ENCODE data around the gene LSAMP. TPM values are rescaled to one million over a fixed set of nuclear protein-coding genes. Genes with fewer than 3 reads are reported as not detected.
A peak's percentile ranks its signal among the peaks of the same experiment; 100 is the strongest.

LSAMP gene
- total and polyA plus RNA-seq, 2 of the 13 experiments (the other 11 are each of a cell fraction or from before 2014, with no cell fraction given) = not detected

GRCh38 chr3:115784739-115785536, 660.3 kb downstream of the LSAMP start (continued):
- TF ChIP-seq ZNF878 (CRISPR knock-in tag; IDR thresholded peaks at IDR 0.05) (no peak), CENPT (CRISPR knock-in tag; IDR thresholded peaks at IDR 0.05; ENCODE audit: low read depth) (no peak), ZBTB46 (CRISPR knock-in tag; IDR thresholded peaks at IDR 0.05; ENCODE audit: borderline replicate concordance) (no peak), REST (IDR thresholded peaks at IDR 0.05; ENCODE audit: borderline replicate concordance in 1 of 2, low read depth in 1 of 2, low read length in 2 of 2) (no peak), RFX1 (IDR thresholded peaks at IDR 0.05) (no peak), PAWR (CRISPR knock-in tag; IDR thresholded peaks at IDR 0.05; ENCODE audit: borderline replicate concordance) (peak; percentile 55; the same call in 1 of the 2 replicates), TFDP2 (CRISPR knock-in tag; IDR thresholded peaks at IDR 0.05) (no peak), ARNTL (CRISPR knock-in tag; IDR thresholded peaks at IDR 0.05) (no peak; the same call in none of the 2 replicates), POLR2A (IDR thresholded peaks at IDR 0.05; ENCODE audit: insufficient read depth in 1 of 2, low read depth in 2 of 2, low read length in 2 of 2) (no peak), ZNF235 (CRISPR knock-in tag; IDR thresholded peaks at IDR 0.05; ENCODE audit: borderline replicate concordance) (no peak), AKNA (CRISPR knock-in tag; IDR thresholded peaks at IDR 0.05; ENCODE audit: borderline replicate concordance) (no peak), FOXA1 (IDR thresholded peaks at IDR 0.05) (no peak), FOXA1 (CRISPR knock-in tag; IDR thresholded peaks at IDR 0.05) (no peak), ZBTB37 (CRISPR knock-in tag; IDR thresholded peaks at IDR 0.05) (no peak)

Data from HepG2 (cell line).